ENCODE results near the gene NANS. TPM values are rescaled to one million over a fixed set of nuclear protein-coding genes. Genes with fewer than 3 reads are reported as not detected.

Gene NANS
- total RNA-seq, 1 experiment from 2014 or later = 40.4 TPM

DNA sequence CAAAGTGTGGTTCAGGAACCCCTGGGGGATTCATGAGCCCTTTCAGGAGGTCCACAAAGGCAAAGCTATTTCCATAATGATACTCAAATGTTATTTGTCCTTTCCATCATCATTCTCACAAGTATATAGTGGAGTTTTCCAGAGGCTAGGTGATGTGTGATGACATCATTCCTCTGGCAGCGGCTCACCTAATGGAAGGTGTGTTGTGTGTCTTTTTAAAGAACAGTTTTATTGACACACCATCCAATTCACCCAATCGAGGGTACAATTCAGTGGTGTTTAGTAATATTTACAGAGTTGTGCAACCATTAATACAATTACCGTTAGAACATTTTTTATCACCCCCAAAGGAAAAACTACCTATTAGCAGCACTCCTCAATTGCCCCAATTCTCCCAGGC, 9.7 kb downstream of the NANS start:
- no peak overlapping the region for H3K4ac ChIP-seq (ENCODE audit: low read depth, low read length)
- no peaks in the 10 kb centered on the region for H3K4me1 ChIP-seq (ENCODE audit: insufficient read depth, low read length)
- no peak overlapping the region for H3K23ac ChIP-seq (ENCODE audit: insufficient read length, low read depth, low read length)
- no peak overlapping the region for H2BK5ac ChIP-seq (ENCODE audit: insufficient read length, low read length)
- no peaks in the 10 kb centered on the region for H3K27me3 Mint-ChIP-seq (ENCODE audit: low read depth)
- no peaks in the 10 kb centered on the region for H3K23me2 ChIP-seq (ENCODE audit: insufficient read length, low read depth, low read length, poor library complexity, severe bottlenecking)
- no peak overlapping the region for H3K14ac ChIP-seq (ENCODE audit: insufficient read depth, low read length)
- no peaks in the 10 kb centered on the region for H3K27me3 ChIP-seq (ENCODE audit: insufficient read depth, low read length)
- H2BK120ac ChIP-seq (ENCODE audit: low read depth, low read length, poor library complexity, severe bottlenecking) = no peak overlapping the region
- no peak overlapping the region for H2BK20ac ChIP-seq (ENCODE audit: low read depth, low read length, poor library complexity, severe bottlenecking)
- no peak overlapping the region for H4K91ac ChIP-seq (ENCODE audit: insufficient read length, low read depth, low read length)
- H2AK5ac ChIP-seq (ENCODE audit: insufficient read length, low read length) = no peak overlapping the region
- H3K79me2 ChIP-seq (ENCODE audit: insufficient read depth, low read length) = no peaks in the 10 kb centered on the region
- no peak overlapping the region for H3T11ph ChIP-seq (ENCODE audit: low read length)
- H2BK15ac ChIP-seq (ENCODE audit: low read depth, low read length) = no peak overlapping the region
- no peak for DNase-seq
- TF ChIP-seq, protein P1, sequence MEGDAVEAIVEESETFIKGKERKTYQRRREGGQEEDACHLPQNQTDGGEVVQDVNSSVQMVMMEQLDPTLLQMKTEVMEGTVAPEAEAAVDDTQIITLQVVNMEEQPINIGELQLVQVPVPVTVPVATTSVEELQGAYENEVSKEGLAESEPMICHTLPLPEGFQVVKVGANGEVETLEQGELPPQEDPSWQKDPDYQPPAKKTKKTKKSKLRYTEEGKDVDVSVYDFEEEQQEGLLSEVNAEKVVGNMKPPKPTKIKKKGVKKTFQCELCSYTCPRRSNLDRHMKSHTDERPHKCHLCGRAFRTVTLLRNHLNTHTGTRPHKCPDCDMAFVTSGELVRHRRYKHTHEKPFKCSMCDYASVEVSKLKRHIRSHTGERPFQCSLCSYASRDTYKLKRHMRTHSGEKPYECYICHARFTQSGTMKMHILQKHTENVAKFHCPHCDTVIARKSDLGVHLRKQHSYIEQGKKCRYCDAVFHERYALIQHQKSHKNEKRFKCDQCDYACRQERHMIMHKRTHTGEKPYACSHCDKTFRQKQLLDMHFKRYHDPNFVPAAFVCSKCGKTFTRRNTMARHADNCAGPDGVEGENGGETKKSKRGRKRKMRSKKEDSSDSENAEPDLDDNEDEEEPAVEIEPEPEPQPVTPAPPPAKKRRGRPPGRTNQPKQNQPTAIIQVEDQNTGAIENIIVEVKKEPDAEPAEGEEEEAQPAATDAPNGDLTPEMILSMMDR (conservative IDR thresholded peaks at IDR 0.05) = no peak
- H2BK12ac ChIP-seq (ENCODE audit: insufficient read length, low read depth, low read length) = no peak overlapping the region
- WGBS (ENCODE audit: extremely low coverage, insufficient read length, low lambda C conversion rate) = no CpG with 5 or more reads among the region's 3 CpGs
- peaks cover 13 to 36% (median 25%) of the 10 kb centered on the region in 3 experiments for H3K36me3 Mint-ChIP-seq (ENCODE audit: insufficient read depth in 1 of 3, low read depth in 3 of 3)
- H3K9me3 ChIP-seq (ENCODE audit: control insufficient read depth, low read depth, low read length) = no peaks in the 10 kb centered on the region
- H3K18ac ChIP-seq (ENCODE audit: insufficient read length, low read depth, low read length) = no peak overlapping the region
- H3K27ac Mint-ChIP-seq = peak overlapping the region in 1 of 3 experiments; percentile 55; a peak in 1 of 7 replicates
- no peak overlapping the region for H3K9ac ChIP-seq (ENCODE audit: extremely low read depth, insufficient read length, low read length)
- H3K4me3 Mint-ChIP-seq = no peak overlapping the region
- no peak overlapping the region for H2AFZ ChIP-seq (ENCODE audit: low read length)
- no peaks in the 10 kb centered on the region; a peak in 1 of 5 replicates for H3K9me3 Mint-ChIP-seq
- H4K5ac ChIP-seq (ENCODE audit: insufficient read length, low read depth, low read length) = no peak overlapping the region
- no peaks in the 10 kb centered on the region for H3K79me1 ChIP-seq (ENCODE audit: insufficient read depth, low read depth, low read length, poor library complexity, severe bottlenecking)
- no peaks in the 10 kb centered on the region; a peak in 1 of 4 replicates for H3K4me1 Mint-ChIP-seq
- no peak overlapping the region for H3K27ac ChIP-seq (ENCODE audit: insufficient read length, low read depth, low read length)
- no peak overlapping the region for H3K56ac ChIP-seq (ENCODE audit: insufficient read length, low read depth, low read length)
- no peaks in the 10 kb centered on the region for H4K20me1 ChIP-seq (ENCODE audit: control insufficient read depth, insufficient read depth, insufficient read length)
- no peak overlapping the region for H3K4me2 ChIP-seq (ENCODE audit: insufficient read depth, insufficient read length, low read length)
- no peak overlapping the region for H4K8ac ChIP-seq (replicated peaks; ENCODE audit: insufficient read length, low read depth, low read length)
